Brain microvascular endothelial cell (primary cell): ENCODE results near the gene BTBD7.

Experiments
- DNase-seq: peaks from one replicate; pipeline ENCODE4 v3.0.0-alpha.2; 2020
- H3K27ac ChIP-seq: fragments of 250-450 bp; sonication (Bioruptor Pico); 2 replicates; pipeline ENCODE4 v1.5.1; 2020; ENCODE audit warnings: mild to moderate bottlenecking, moderate library complexity
- H3K27me3 ChIP-seq: fragments of 250-450 bp; sonication (Bioruptor Pico); replicated peaks from 2 replicates; pipeline ENCODE4 v1.5.1; 2020; ENCODE audit warnings: mild to moderate bottlenecking
- H3K36me3 ChIP-seq: fragments of 250-450 bp; sonication (Bioruptor Pico); replicated peaks from 2 replicates; pipeline ENCODE4 v1.5.1; 2020; ENCODE audit warnings: mild to moderate bottlenecking
- H3K4me3 ChIP-seq: 2 replicates; pipeline ENCODE4 v1.5.1; 2011; ENCODE audit warnings: low read depth, mild to moderate bottlenecking, control low read depth, low read length, moderate library complexity
- in situ Hi-C: cut with HindIII; loops from 2 replicates; pipeline ENCODE4 v1.10.0; 2017; ENCODE audit warnings: low sequenced_read_pairs, low pct_ligation_motif_present
- TF ChIP-seq, protein P1 (sequence below): IDR thresholded peaks from 2 replicates; pipeline ENCODE4 v1.5.1; 2011; ENCODE audit warnings: low read depth, mild to moderate bottlenecking, moderate library complexity, low read length, control low read depth, inconsistent platforms; ENCODE audit errors: missing control alignments

BTBD7 gene

DNA sequence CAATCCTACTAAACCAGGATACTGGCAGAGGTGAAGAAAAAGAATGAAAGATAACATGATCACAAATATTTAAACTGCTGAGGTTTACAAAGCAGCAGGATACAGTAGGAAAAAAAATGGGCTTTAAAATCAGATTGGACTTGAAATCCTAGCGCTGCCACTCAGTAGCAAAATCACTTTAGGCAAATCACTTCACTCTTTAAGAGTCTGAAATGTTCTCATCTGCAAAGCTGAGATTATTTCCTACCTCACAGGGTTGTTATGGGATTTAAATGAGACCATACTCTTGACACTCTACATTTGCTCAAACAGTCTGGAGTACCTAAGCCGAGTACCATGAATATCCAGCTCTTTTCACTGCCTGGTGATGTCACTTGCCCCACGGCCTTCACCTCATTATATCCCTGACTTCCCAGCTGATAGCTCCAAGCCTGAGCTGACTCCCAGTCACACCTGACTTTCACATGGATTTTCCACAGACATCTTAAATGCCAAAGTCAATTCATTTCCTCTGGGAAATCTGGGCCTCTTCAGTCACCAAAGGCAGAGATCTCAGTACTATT lies 65.6 kb downstream of the BTBD7 start:
- in situ Hi-C loops, result no loop called here
- TF ChIP-seq, protein P1, sequence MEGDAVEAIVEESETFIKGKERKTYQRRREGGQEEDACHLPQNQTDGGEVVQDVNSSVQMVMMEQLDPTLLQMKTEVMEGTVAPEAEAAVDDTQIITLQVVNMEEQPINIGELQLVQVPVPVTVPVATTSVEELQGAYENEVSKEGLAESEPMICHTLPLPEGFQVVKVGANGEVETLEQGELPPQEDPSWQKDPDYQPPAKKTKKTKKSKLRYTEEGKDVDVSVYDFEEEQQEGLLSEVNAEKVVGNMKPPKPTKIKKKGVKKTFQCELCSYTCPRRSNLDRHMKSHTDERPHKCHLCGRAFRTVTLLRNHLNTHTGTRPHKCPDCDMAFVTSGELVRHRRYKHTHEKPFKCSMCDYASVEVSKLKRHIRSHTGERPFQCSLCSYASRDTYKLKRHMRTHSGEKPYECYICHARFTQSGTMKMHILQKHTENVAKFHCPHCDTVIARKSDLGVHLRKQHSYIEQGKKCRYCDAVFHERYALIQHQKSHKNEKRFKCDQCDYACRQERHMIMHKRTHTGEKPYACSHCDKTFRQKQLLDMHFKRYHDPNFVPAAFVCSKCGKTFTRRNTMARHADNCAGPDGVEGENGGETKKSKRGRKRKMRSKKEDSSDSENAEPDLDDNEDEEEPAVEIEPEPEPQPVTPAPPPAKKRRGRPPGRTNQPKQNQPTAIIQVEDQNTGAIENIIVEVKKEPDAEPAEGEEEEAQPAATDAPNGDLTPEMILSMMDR, result no peak
- no peak overlapping the region for H3K4me3 ChIP-seq
- no peak overlapping the region for H3K27ac ChIP-seq
- no peaks in the 10 kb centered on the region for H3K27me3 ChIP-seq
- no peaks in the 10 kb centered on the region for H3K36me3 ChIP-seq
- DNase-seq, result no peak

DNA sequence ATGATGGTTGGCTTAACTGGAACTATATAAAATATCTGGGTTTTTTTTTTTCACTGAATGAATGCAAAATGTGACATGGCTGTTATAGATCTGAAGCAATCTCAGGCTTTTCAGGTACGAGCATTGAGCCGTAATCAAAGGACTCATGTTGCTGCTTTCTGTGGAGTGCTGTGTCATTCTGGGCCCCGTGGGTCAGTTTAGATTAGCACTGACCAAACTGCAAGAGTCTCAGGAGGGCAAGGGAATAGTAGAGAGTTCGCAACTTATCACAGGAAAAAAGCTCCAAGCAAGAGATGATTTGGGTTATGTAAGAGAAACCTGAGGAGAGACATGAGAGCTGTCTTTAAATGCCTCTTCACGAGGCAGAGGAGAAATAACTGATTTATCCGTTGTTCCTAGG lies 66.7 kb downstream of the BTBD7 start:
- H3K27me3 ChIP-seq, result no peaks in the 10 kb centered on the region
- no peak overlapping the region for H3K4me3 ChIP-seq
- DNase-seq, result no peak
- no peak overlapping the region for H3K27ac ChIP-seq
- H3K36me3 ChIP-seq, result peaks cover 2% of the 10 kb centered on the region
- TF ChIP-seq, protein P1, result no peak
- in situ Hi-C loops, result no loop called here

DNA sequence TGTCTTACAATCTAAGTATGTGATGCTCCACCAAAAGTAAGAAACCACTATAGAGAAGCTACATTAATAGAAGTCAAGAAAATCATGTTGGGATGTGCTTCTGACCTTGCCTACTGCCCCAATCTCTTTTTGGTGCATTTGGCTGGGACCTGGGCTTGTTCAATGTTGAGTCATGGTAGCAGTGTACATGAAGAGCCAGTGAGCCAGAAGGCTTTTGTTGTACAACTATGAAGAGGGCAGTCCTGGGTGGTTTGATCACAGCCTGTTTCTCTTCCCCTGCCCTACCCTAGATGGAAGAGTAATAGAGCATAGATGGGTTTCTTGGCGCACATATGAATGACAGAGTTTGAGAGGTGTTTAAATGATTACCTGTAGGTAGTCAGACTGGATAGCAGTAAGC lies 69.4 kb downstream of the BTBD7 start:
- in situ Hi-C loops, result no loop called here
- peaks cover 2% of the 10 kb centered on the region for H3K36me3 ChIP-seq
- TF ChIP-seq, protein P1, result no peak
- peak; percentile 31 for DNase-seq
- H3K27me3 ChIP-seq, result no peaks in the 10 kb centered on the region
- H3K4me3 ChIP-seq, result no peak overlapping the region
- no peak overlapping the region for H3K27ac ChIP-seq

DNA sequence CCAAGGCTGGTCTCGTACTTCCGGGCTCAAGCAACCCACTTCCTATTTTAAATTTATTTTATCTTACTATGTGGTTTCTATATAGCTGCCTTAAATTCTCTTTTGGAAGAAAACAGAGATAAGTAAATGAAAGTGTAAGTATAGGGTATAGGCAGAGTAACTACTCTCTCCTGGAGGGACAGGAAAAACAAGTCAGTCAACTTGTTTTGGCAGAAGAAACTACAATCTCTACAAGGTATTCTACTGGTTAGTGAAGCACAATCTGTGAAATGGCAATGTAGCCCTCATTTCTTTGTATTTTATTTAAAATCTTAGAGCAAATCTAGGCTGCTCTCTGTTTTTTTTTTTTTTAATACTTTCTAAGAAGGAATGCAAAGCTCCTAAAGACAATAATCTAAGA lies 70.4 kb downstream of the BTBD7 start:
- in situ Hi-C loops, result no loop called here
- no peak for DNase-seq
- Histone ChIP-seq H3K4me3 (no peak overlapping the region), H3K27me3 (no peaks in the 10 kb centered on the region), H3K27ac (no peak overlapping the region), H3K36me3 (peaks cover 2% of the 10 kb centered on the region)
- TF ChIP-seq, protein P1, result no peak

DNA sequence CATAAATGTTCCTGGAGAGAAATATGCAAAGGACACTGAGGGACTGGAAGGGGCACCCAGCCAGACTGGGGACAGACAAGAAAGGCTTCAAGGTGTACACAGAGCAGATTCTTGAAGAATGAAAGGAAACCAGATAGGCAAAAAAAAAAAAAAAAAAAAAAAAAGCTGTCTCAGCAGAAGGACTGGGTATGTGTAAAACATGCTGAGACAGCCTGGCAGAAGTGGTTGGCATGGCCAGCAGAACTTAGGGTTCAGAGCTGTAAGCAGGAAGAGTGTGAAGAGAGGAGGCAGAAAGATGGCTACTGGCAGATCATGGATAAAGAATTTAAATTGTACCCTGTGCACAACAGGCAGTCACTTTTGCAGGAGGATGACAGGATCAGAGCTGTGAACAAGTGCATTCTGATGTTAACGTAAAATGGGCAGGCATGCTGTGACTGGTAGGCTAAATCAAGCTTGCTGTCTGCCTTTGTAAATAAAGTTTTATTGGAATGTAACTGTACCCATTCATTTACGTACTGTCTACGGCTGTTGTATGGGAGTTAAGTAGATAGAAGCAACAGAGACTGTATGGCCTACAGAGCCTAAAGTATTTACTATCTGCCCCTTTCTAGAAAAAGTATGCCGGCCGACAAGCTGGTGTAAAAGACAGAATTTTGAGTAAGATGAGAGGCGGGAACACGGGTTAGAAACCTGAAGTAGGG lies 83.6 kb downstream of the BTBD7 start:
- Histone ChIP-seq H3K4me3 (no peak overlapping the region), H3K36me3 (peaks cover 16% of the 10 kb centered on the region), H3K27ac (no peak overlapping the region), H3K27me3 (no peaks in the 10 kb centered on the region)
- no peak for DNase-seq
- in situ Hi-C loops, result no loop called here
- TF ChIP-seq, protein P1, result no peak

DNA sequence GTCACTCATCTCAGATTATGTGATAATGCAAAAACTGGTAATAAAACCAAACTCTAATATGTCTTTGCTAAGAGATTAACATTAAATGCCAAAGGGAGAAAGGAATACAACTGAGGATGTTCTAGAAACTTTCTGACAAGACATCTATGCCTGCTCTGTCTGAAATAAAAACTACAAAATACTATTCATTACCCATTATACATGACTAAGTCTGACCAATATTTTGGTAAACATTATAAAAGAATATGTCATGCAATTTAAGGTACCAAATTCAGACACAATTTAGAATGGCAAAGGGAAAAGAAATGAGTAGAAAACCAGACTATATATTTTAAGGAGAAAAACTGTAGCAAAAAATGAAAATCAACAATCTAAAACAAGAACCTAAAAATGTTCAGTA lies 86.3 kb downstream of the BTBD7 start:
- Histone ChIP-seq H3K4me3 (no peak overlapping the region), H3K27ac (no peak overlapping the region), H3K36me3 (peaks cover 26% of the 10 kb centered on the region), H3K27me3 (no peaks in the 10 kb centered on the region)
- DNase-seq, result no peak
- in situ Hi-C loops, result no loop called here
- TF ChIP-seq, protein P1, result no peak
